GM19463 (cell line): Measurements from ENCODE around the gene ZBTB8A.
"Not testable (repeated sequence)": the region's sequence is repeated elsewhere in the genome, so short reads cannot be mapped to it uniquely, and the experiment has no call there.

Experiments used
- ATAC-seq: cut with Tn5 transposase; IDR thresholded peaks from one replicate; pipeline ENCODE4 v1.9.1; 2021; ENCODE audit warnings: mild to moderate bottlenecking, moderate library complexity; ENCODE audit not compliant: unreplicated experiment

The ZBTB8A gene

GRCh38 chr1:32536117-32536516, 3.1 kb upstream of the ZBTB8A start:
- no peak for ATAC-seq

GRCh38 chr1:32536764-32537163, 2.5 kb upstream of the ZBTB8A start:
- ATAC-seq, result no peak

GRCh38 chr1:32539584-32540571, 651 bp downstream of the ZBTB8A start:
- ATAC-seq, result no peak

GRCh38 chr1:32540605-32541004, 1.4 kb downstream of the ZBTB8A start:
- no peak for ATAC-seq

GRCh38 chr1:32541064-32541566, 1.9 kb downstream of the ZBTB8A start:
- ATAC-seq, result no peak

GRCh38 chr1:32546611-32547010, 7.4 kb downstream of the ZBTB8A start:
- no peak for ATAC-seq

- no peak for ATAC-seq
Measured at GRCh38 chr1:32549616-32550015, 10.4 kb downstream of the ZBTB8A start.

- no peak for ATAC-seq
Measured at GRCh38 chr1:32554288-32554687, 15.1 kb downstream of the ZBTB8A start.

GRCh38 chr1:32557035-32557434, 17.8 kb downstream of the ZBTB8A start:
- ATAC-seq, result not testable (repeated sequence)

- ATAC-seq, result no peak
Measured at GRCh38 chr1:32557812-32558211, 18.6 kb downstream of the ZBTB8A start.

GRCh38 chr1:32568929-32569328, 29.7 kb downstream of the ZBTB8A start:
- no peak for ATAC-seq

- ATAC-seq, result no peak
Measured at GRCh38 chr1:32580348-32581017, 41.3 kb downstream of the ZBTB8A start.

- no peak for ATAC-seq
Measured at GRCh38 chr1:32592943-32593342, 53.7 kb downstream of the ZBTB8A start.

GRCh38 chr1:32600034-32600433, 60.8 kb downstream of the ZBTB8A start:
- ATAC-seq, result no peak

- no peak for ATAC-seq
Measured at GRCh38 chr1:32605711-32606424, 66.6 kb downstream of the ZBTB8A start.

- ATAC-seq, result no peak
Measured at GRCh38 chr1:32606565-32607371, 67.5 kb downstream of the ZBTB8A start.

- ATAC-seq, result no peak
Measured at GRCh38 chr1:32609180-32609579, 70.0 kb downstream of the ZBTB8A start.

- no peak for ATAC-seq
Measured at GRCh38 chr1:32611859-32612188, 72.6 kb downstream of the ZBTB8A start.

GRCh38 chr1:32612189-32612881, 73.1 kb downstream of the ZBTB8A start:
- peak; percentile 83 for ATAC-seq

- no peak for ATAC-seq
Measured at GRCh38 chr1:32613472-32613871, 74.2 kb downstream of the ZBTB8A start.
